GM21360 (cell line): ENCODE measurements around the gene GPC6.

Experiments used
- ATAC-seq: cut with Tn5 transposase; IDR thresholded peaks from one replicate; pipeline ENCODE4 v1.9.1; 2021; ENCODE audit warnings: mild to moderate bottlenecking, moderate library complexity; ENCODE audit not compliant: unreplicated experiment

GPC6 gene

GRCh38 chr13:94073007-94073744 is 846.6 kb downstream of the GPC6 start:
- ATAC-seq = no peak

- ATAC-seq = no peak
These were observed 853.3 kb downstream of the GPC6 start for GRCh38 chr13:94079876-94080275.

- no peak for ATAC-seq
These were observed 853.9 kb downstream of the GPC6 start for GRCh38 chr13:94080527-94080926.

GRCh38 chr13:94087100-94087499 is 860.5 kb downstream of the GPC6 start:
- ATAC-seq = no peak

- ATAC-seq = no peak
These were observed 862.1 kb downstream of the GPC6 start for GRCh38 chr13:94088742-94089141.

GRCh38 chr13:94090773-94091480 is 864.3 kb downstream of the GPC6 start:
- ATAC-seq = no peak

- ATAC-seq = no peak
These were observed 867.2 kb downstream of the GPC6 start for GRCh38 chr13:94093652-94094315.

GRCh38 chr13:94109715-94110374 is 883.2 kb downstream of the GPC6 start:
- no peak for ATAC-seq

GRCh38 chr13:94112227-94112626 is 885.6 kb downstream of the GPC6 start:
- no peak for ATAC-seq

GRCh38 chr13:94112731-94113130 is 886.1 kb downstream of the GPC6 start:
- ATAC-seq = no peak

GRCh38 chr13:94113245-94113644 is 886.6 kb downstream of the GPC6 start:
- no peak for ATAC-seq

GRCh38 chr13:94114166-94114565 is 887.6 kb downstream of the GPC6 start:
- ATAC-seq = no peak

- ATAC-seq = no peak
These were observed 888.4 kb downstream of the GPC6 start for GRCh38 chr13:94115054-94115453.

- no peak for ATAC-seq
These were observed 892.8 kb downstream of the GPC6 start for GRCh38 chr13:94119360-94119936.

GRCh38 chr13:94120878-94121277 is 894.3 kb downstream of the GPC6 start:
- no peak for ATAC-seq

GRCh38 chr13:94121686-94122085 is 895.1 kb downstream of the GPC6 start:
- ATAC-seq = no peak

GRCh38 chr13:94122300-94122915 is 895.8 kb downstream of the GPC6 start:
- ATAC-seq = no peak

GRCh38 chr13:94123557-94123956 is 897.0 kb downstream of the GPC6 start:
- ATAC-seq = no peak

- ATAC-seq = no peak
These were observed 901.8 kb downstream of the GPC6 start for GRCh38 chr13:94128430-94128829.

GRCh38 chr13:94129490-94129894 is 902.9 kb downstream of the GPC6 start:
- ATAC-seq = no peak

- ATAC-seq = no peak
These were observed 912.2 kb downstream of the GPC6 start for GRCh38 chr13:94138831-94139230.
